GM19372 (cell line): Measurements from ENCODE around the gene FAM72B.
"Not testable (repeated sequence)": the region's sequence is repeated elsewhere in the genome, so short reads cannot be mapped to it uniquely, and the experiment has no call there.

Source experiments
- ATAC-seq: cut with Tn5 transposase; IDR thresholded peaks from one replicate; pipeline ENCODE4 v1.9.1; 2021; ENCODE audit warnings: mild to moderate bottlenecking, low read depth, moderate library complexity; ENCODE audit not compliant: unreplicated experiment

The FAM72B gene

GRCh38 chr1:121156958-121157603 lies 27.1 kb downstream of the FAM72B start:
- not testable (repeated sequence) for ATAC-seq

- not testable (repeated sequence) for ATAC-seq
Observed at GRCh38 chr1:121155671-121156358, 28.3 kb downstream of the FAM72B start.

GRCh38 chr1:121154811-121155210 lies 29.3 kb downstream of the FAM72B start:
- ATAC-seq, result not testable (repeated sequence)

- not testable (repeated sequence) for ATAC-seq
Observed at GRCh38 chr1:121152788-121153187, 31.4 kb downstream of the FAM72B start.

GRCh38 chr1:121151294-121151693 lies 32.8 kb downstream of the FAM72B start:
- ATAC-seq, result not testable (repeated sequence)

GRCh38 chr1:121148489-121149190 lies 35.5 kb downstream of the FAM72B start:
- ATAC-seq, result not testable (repeated sequence)

GRCh38 chr1:121140393-121140792 lies 43.7 kb downstream of the FAM72B start:
- not testable (repeated sequence) for ATAC-seq

GRCh38 chr1:121131494-121131893 lies 52.6 kb downstream of the FAM72B start:
- not testable (repeated sequence) for ATAC-seq

- not testable (repeated sequence) for ATAC-seq
Observed at GRCh38 chr1:121118480-121118824, 65.7 kb downstream of the FAM72B start.
